SJCRH30 (cell line): ENCODE data around the gene GMDS. TPM values are rescaled to one million over a fixed set of nuclear protein-coding genes. Genes with fewer than 3 reads are reported as not detected.
A peak's percentile ranks its signal among the peaks of the same experiment; 100 is the strongest.

Experiments
- DNase-seq, 2 experiments: peaks; one replicate each; pipeline ENCODE4 v3.0.0-alpha.2; 2015 to 2020
- H3K27ac ChIP-seq: fragments of 250-450 bp; sonication (Bioruptor Pico); 2 replicates; pipeline ENCODE4 v1.5.1; 2020; ENCODE audit warnings: mild to moderate bottlenecking, moderate library complexity
- H3K27me3 ChIP-seq: fragments of 250-450 bp; sonication (Bioruptor Pico); 2 replicates; pipeline ENCODE4 v1.5.1; 2020; ENCODE audit warnings: mild to moderate bottlenecking, moderate library complexity
- H3K36me3 ChIP-seq: fragments of 250-450 bp; sonication (Bioruptor Pico); 2 replicates; pipeline ENCODE4 v1.5.1; 2020; ENCODE audit warnings: mild to moderate bottlenecking, moderate library complexity
- H3K4me1 ChIP-seq: fragments of 250-450 bp; sonication (Bioruptor Pico); 2 replicates; pipeline ENCODE4 v1.5.1; 2020; ENCODE audit warnings: mild to moderate bottlenecking, moderate library complexity
- H3K4me3 ChIP-seq: fragments of 250-450 bp; sonication (Bioruptor Pico); 2 replicates; pipeline ENCODE4 v1.5.1; 2020; ENCODE audit warnings: mild to moderate bottlenecking, moderate library complexity
- H3K9me3 ChIP-seq: fragments of 250-450 bp; sonication (Bioruptor Pico); replicated peaks from 2 replicates; pipeline ENCODE4 v1.5.1; 2020; ENCODE audit warnings: mild to moderate bottlenecking, moderate library complexity
- total RNA-seq: library from RNA; depleted of rRNA; stranded (reverse); fragments of >200 nt; shearing (Covaris generic); gene quantifications from 2 replicates; pipeline ENCODE4 v1.2.3, GENCODE V29; 2014

GMDS gene
- total RNA-seq, 1 experiment from 2014 or later = 7.9 TPM

- H3K36me3 ChIP-seq = no peaks in the 10 kb centered on the region
- no peaks in the 10 kb centered on the region for H3K9me3 ChIP-seq
- peak in 1 of 2 experiments; percentile 18 for DNase-seq
- no peaks in the 10 kb centered on the region for H3K27me3 ChIP-seq
- H3K4me3 ChIP-seq = no peak overlapping the region
- no peak overlapping the region for H3K27ac ChIP-seq
- H3K4me1 ChIP-seq = peaks cover 18% of the 10 kb centered on the region
These were observed 116.2 kb downstream of the GMDS start for GRCh38 chr6:2129182-2129621.

- no peak overlapping the region for H3K4me3 ChIP-seq
- no peak overlapping the region for H3K27ac ChIP-seq
- DNase-seq = no peak
- H3K27me3 ChIP-seq = no peaks in the 10 kb centered on the region
- H3K4me1 ChIP-seq = peaks cover 4% of the 10 kb centered on the region
- no peaks in the 10 kb centered on the region for H3K9me3 ChIP-seq
- H3K36me3 ChIP-seq = no peaks in the 10 kb centered on the region
These were observed 117.9 kb downstream of the GMDS start for GRCh38 chr6:2127484-2127911.

GRCh38 chr6:2126351-2126750 lies 119.1 kb downstream of the GMDS start:
- Histone ChIP-seq H3K4me1 (no peaks in the 10 kb centered on the region), H3K27me3 (no peaks in the 10 kb centered on the region), H3K36me3 (no peaks in the 10 kb centered on the region), H3K27ac (no peak overlapping the region), H3K9me3 (no peaks in the 10 kb centered on the region), H3K4me3 (no peak overlapping the region)
- no peak for DNase-seq

GRCh38 chr6:2125158-2125557 lies 120.2 kb downstream of the GMDS start:
- H3K4me1 ChIP-seq = no peaks in the 10 kb centered on the region
- H3K4me3 ChIP-seq = no peak overlapping the region
- H3K27ac ChIP-seq = no peak overlapping the region
- H3K27me3 ChIP-seq = no peaks in the 10 kb centered on the region
- H3K9me3 ChIP-seq = no peaks in the 10 kb centered on the region
- no peak for DNase-seq
- H3K36me3 ChIP-seq = no peaks in the 10 kb centered on the region

- no peaks in the 10 kb centered on the region for H3K4me1 ChIP-seq
- no peak for DNase-seq
- H3K27me3 ChIP-seq = no peaks in the 10 kb centered on the region
- H3K9me3 ChIP-seq = no peaks in the 10 kb centered on the region
- H3K4me3 ChIP-seq = no peak overlapping the region
- H3K36me3 ChIP-seq = no peaks in the 10 kb centered on the region
- H3K27ac ChIP-seq = no peak overlapping the region
These were observed 121.1 kb downstream of the GMDS start for GRCh38 chr6:2124260-2124709.

GRCh38 chr6:2120912-2121311 lies 124.5 kb downstream of the GMDS start:
- H3K9me3 ChIP-seq = no peaks in the 10 kb centered on the region

GRCh38 chr6:2119275-2119674 lies 126.1 kb downstream of the GMDS start:
- H3K36me3 ChIP-seq = no peaks in the 10 kb centered on the region
- H3K27me3 ChIP-seq = no peaks in the 10 kb centered on the region

More at GRCh38 chr6:2120912-2121311, 124.5 kb downstream of the GMDS start:
- DNase-seq = no peak
- Histone ChIP-seq H3K27me3 (no peaks in the 10 kb centered on the region), H3K36me3 (no peaks in the 10 kb centered on the region), H3K4me3 (no peak overlapping the region), H3K27ac (no peak overlapping the region), H3K4me1 (no peaks in the 10 kb centered on the region)

GRCh38 chr6:2118136-2118535 lies 127.3 kb downstream of the GMDS start:
- no peak for DNase-seq
- no peaks in the 10 kb centered on the region for H3K27me3 ChIP-seq
- H3K27ac ChIP-seq = no peak overlapping the region
- H3K9me3 ChIP-seq = no peaks in the 10 kb centered on the region
- no peak overlapping the region for H3K4me3 ChIP-seq
- no peaks in the 10 kb centered on the region for H3K4me1 ChIP-seq
- H3K36me3 ChIP-seq = no peaks in the 10 kb centered on the region

More at GRCh38 chr6:2119275-2119674, 126.1 kb downstream of the GMDS start:
- H3K4me1 ChIP-seq = no peaks in the 10 kb centered on the region
- no peak overlapping the region for H3K27ac ChIP-seq
- H3K4me3 ChIP-seq = no peak overlapping the region
- no peaks in the 10 kb centered on the region for H3K9me3 ChIP-seq
- no peak for DNase-seq

- H3K27ac ChIP-seq = no peak overlapping the region
- H3K4me1 ChIP-seq = no peaks in the 10 kb centered on the region
- H3K36me3 ChIP-seq = no peaks in the 10 kb centered on the region
- H3K9me3 ChIP-seq = no peaks in the 10 kb centered on the region
- H3K27me3 ChIP-seq = no peaks in the 10 kb centered on the region
- DNase-seq = no peak
- H3K4me3 ChIP-seq = no peak overlapping the region
These were observed 128.0 kb downstream of the GMDS start for GRCh38 chr6:2117447-2117846.

- Histone ChIP-seq H3K4me3 (no peak overlapping the region), H3K27me3 (no peaks in the 10 kb centered on the region), H3K27ac (no peak overlapping the region), H3K4me1 (no peaks in the 10 kb centered on the region), H3K36me3 (no peaks in the 10 kb centered on the region), H3K9me3 (no peaks in the 10 kb centered on the region)
- DNase-seq = no peak
These were observed 128.9 kb downstream of the GMDS start for GRCh38 chr6:2116496-2116895.

GRCh38 chr6:2114100-2114499 lies 131.3 kb downstream of the GMDS start:
- Histone ChIP-seq H3K4me1 (no peaks in the 10 kb centered on the region), H3K36me3 (no peaks in the 10 kb centered on the region), H3K4me3 (no peak overlapping the region), H3K27me3 (no peaks in the 10 kb centered on the region), H3K27ac (no peak overlapping the region), H3K9me3 (no peaks in the 10 kb centered on the region)
- DNase-seq = no peak

- no peak for DNase-seq
- H3K4me1 ChIP-seq = no peaks in the 10 kb centered on the region
- no peaks in the 10 kb centered on the region for H3K9me3 ChIP-seq
- H3K27ac ChIP-seq = no peak overlapping the region
- no peaks in the 10 kb centered on the region for H3K36me3 ChIP-seq
- no peak overlapping the region for H3K4me3 ChIP-seq
- H3K27me3 ChIP-seq = no peaks in the 10 kb centered on the region
These were observed 134.2 kb downstream of the GMDS start for GRCh38 chr6:2111162-2111677.

- Histone ChIP-seq H3K4me3 (no peak overlapping the region), H3K4me1 (no peaks in the 10 kb centered on the region), H3K36me3 (no peaks in the 10 kb centered on the region), H3K9me3 (no peaks in the 10 kb centered on the region), H3K27ac (no peak overlapping the region), H3K27me3 (no peaks in the 10 kb centered on the region)
- DNase-seq = no peak
These were observed 134.9 kb downstream of the GMDS start for GRCh38 chr6:2110504-2110903.

- no peak overlapping the region for H3K4me3 ChIP-seq
- H3K36me3 ChIP-seq = no peaks in the 10 kb centered on the region
- H3K27me3 ChIP-seq = no peaks in the 10 kb centered on the region
- H3K27ac ChIP-seq = no peak overlapping the region
- no peaks in the 10 kb centered on the region for H3K9me3 ChIP-seq
- H3K4me1 ChIP-seq = no peaks in the 10 kb centered on the region
- DNase-seq = no peak
These were observed 135.6 kb downstream of the GMDS start for GRCh38 chr6:2109796-2110195.

- no peaks in the 10 kb centered on the region for H3K9me3 ChIP-seq
- no peaks in the 10 kb centered on the region for H3K27me3 ChIP-seq
- no peak overlapping the region for H3K4me3 ChIP-seq
- no peak overlapping the region for H3K27ac ChIP-seq
- H3K36me3 ChIP-seq = no peaks in the 10 kb centered on the region
- peak in 1 of 2 experiments; percentile 27 for DNase-seq
- H3K4me1 ChIP-seq = no peaks in the 10 kb centered on the region
These were observed 136.6 kb downstream of the GMDS start for GRCh38 chr6:2108700-2109306.

GRCh38 chr6:2104524-2104880 lies 140.9 kb downstream of the GMDS start:
- Histone ChIP-seq H3K36me3 (no peaks in the 10 kb centered on the region), H3K9me3 (no peaks in the 10 kb centered on the region), H3K27me3 (no peaks in the 10 kb centered on the region), H3K4me1 (no peaks in the 10 kb centered on the region), H3K4me3 (no peak overlapping the region), H3K27ac (no peak overlapping the region)
- DNase-seq = no peak
